RWPE2 (cell line): ENCODE measurements around the gene ADCY2.

Source experiments
- ATAC-seq: fragments of 200-7000 bp; cut with Tn5 transposase; 3 replicates; pipeline ENCODE4 v1.9.1; 2021; ENCODE audit warnings: low read depth
- DNase-seq: peaks from one replicate; pipeline ENCODE4 v3.0.0-alpha.2; 2020; ENCODE audit warnings: low spot score
- H3K27ac ChIP-seq: fragments of 450-650 bp; 2 replicates; pipeline ENCODE4 v1.5.1; 2017; ENCODE audit warnings: mild to moderate bottlenecking; ENCODE audit not compliant: poor library complexity, severe bottlenecking
- H3K27me3 ChIP-seq: fragments of 250-450 bp; sonication (Bioruptor Pico); 2 replicates; pipeline ENCODE4 v1.5.1; 2021; ENCODE audit warnings: mild to moderate bottlenecking, moderate library complexity; ENCODE audit not compliant: insufficient read depth, poor library complexity, severe bottlenecking
- H3K36me3 ChIP-seq: fragments of 250-450 bp; sonication (Bioruptor Pico); 2 replicates; pipeline ENCODE4 v1.5.1; 2020; ENCODE audit warnings: low read depth, mild to moderate bottlenecking, moderate library complexity
- H3K4me1 ChIP-seq: fragments of 250-450 bp; sonication (Bioruptor Pico); 2 replicates; pipeline ENCODE4 v1.5.1; 2021; ENCODE audit warnings: mild to moderate bottlenecking, moderate library complexity; ENCODE audit not compliant: insufficient read depth, poor library complexity, severe bottlenecking
- H3K4me3 ChIP-seq: fragments of 250-450 bp; sonication (Bioruptor Pico); 2 replicates; pipeline ENCODE4 v1.5.1; 2021; ENCODE audit warnings: mild to moderate bottlenecking, moderate library complexity; ENCODE audit not compliant: severe bottlenecking
- H3K9me3 ChIP-seq: fragments of 250-450 bp; sonication (Bioruptor Pico); 2 replicates; pipeline ENCODE4 v1.5.1; 2021; ENCODE audit warnings: mild to moderate bottlenecking, moderate library complexity; ENCODE audit not compliant: severe bottlenecking
- TF ChIP-seq, protein P1 (sequence below): fragments of 450-650 bp; IDR thresholded peaks from one replicate; pipeline ENCODE4 v1.5.1; 2017; ENCODE audit warnings: mild to moderate bottlenecking, moderate library complexity; ENCODE audit not compliant: poor library complexity, severe bottlenecking

ADCY2 gene

DNA sequence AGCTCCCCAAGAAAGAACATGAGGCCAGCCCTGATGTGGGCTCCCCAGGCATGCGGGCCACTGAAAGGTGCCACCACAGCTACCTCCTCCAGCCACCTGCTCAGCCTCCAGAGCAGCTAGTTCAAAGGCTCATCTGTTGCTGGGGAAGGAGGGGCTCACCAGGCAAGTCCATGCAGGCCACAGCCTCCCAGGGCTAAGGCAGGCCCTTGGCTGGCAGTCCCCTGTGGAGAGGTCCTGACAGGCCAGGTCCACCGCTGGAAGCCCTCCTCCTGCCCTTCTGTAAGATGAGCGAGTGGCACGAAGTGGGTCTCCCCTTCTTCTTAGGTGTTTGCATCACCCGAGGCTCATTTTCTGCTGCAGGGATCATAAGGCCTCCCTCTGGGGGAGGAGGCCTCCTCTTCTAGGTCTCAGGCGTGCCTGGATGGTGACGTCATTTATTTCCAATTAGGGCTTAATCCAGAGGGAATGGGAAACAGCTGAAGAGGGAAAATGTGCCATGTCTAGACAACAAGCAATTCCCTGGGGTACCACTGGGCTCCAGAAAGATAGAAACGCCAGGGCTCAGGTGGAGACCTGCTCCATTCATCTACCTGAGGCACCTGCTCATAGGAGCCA lies 363.4 kb downstream of the ADCY2 start:
- no peaks in the 10 kb centered on the region for H3K36me3 ChIP-seq
- no peaks in the 10 kb centered on the region for H3K9me3 ChIP-seq
- TF ChIP-seq, protein P1, sequence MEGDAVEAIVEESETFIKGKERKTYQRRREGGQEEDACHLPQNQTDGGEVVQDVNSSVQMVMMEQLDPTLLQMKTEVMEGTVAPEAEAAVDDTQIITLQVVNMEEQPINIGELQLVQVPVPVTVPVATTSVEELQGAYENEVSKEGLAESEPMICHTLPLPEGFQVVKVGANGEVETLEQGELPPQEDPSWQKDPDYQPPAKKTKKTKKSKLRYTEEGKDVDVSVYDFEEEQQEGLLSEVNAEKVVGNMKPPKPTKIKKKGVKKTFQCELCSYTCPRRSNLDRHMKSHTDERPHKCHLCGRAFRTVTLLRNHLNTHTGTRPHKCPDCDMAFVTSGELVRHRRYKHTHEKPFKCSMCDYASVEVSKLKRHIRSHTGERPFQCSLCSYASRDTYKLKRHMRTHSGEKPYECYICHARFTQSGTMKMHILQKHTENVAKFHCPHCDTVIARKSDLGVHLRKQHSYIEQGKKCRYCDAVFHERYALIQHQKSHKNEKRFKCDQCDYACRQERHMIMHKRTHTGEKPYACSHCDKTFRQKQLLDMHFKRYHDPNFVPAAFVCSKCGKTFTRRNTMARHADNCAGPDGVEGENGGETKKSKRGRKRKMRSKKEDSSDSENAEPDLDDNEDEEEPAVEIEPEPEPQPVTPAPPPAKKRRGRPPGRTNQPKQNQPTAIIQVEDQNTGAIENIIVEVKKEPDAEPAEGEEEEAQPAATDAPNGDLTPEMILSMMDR = no peak
- no peak overlapping the region for H3K4me3 ChIP-seq
- peaks cover 2% of the 10 kb centered on the region for H3K27me3 ChIP-seq
- no peak overlapping the region for H3K27ac ChIP-seq
- H3K4me1 ChIP-seq = no peaks in the 10 kb centered on the region
- ATAC-seq (0 out of 3 replicates have a peak, but pooled peaks have one; percentile 8), DNase-seq (no peak)

DNA sequence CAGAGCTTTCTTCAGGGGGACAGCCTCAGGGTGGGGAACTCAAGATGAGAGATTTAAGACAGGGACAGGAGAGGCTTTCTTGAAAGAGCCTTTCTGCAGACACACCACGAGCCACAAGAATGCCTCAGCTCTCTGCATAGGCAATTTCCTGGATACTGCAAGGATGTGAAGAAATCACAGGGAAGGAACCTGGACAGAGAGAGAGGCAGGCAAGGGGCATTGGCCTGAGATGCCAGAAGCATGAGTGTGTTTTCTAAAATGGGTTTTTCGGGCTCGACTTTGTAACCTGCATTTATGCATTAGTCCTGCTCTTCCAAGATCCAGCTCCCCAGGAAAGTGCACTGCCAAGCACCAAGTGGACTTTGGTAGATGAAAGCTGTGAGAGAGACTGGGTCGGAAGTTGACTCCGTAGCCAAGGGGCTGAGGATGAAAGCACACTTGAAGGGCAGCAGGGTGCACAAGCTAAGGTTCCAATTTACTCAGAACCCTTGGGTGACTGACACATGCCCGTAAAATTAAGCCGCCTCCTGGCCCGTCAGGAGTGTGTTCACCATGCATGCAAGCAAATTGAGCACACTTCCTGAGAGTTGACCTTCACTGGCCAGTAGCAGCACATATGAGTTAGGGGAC lies 364.1 kb downstream of the ADCY2 start:
- no peaks in the 10 kb centered on the region for H3K9me3 ChIP-seq
- DNase-seq (no peak), ATAC-seq (no peak)
- no peak overlapping the region for H3K27ac ChIP-seq
- H3K36me3 ChIP-seq = no peaks in the 10 kb centered on the region
- TF ChIP-seq, protein P1 = no peak
- no peaks in the 10 kb centered on the region for H3K4me1 ChIP-seq
- H3K27me3 ChIP-seq = no peaks in the 10 kb centered on the region
- H3K4me3 ChIP-seq = no peak overlapping the region

DNA sequence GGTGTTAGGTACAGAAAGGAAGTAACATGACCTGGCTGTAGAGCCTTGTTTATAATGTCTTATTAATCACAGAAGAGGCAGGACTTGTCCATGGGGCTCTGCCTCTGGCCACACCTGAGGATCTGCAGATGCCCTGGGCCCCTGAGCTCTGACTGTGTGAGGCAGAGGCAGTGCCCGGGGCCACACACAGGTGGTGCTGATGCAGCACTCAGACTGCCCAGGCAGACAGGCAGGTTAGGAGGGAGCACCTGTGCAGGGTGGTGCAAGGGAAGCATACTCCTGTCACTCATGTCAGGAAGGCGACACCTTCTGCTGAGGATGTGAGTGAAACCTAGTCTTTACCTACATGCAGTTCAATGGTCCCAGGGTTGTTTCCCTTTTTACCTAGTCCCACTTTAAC lies 366.3 kb downstream of the ADCY2 start:
- DNase-seq (no peak), ATAC-seq (peak; percentile 32)
- no peaks in the 10 kb centered on the region for H3K27me3 ChIP-seq
- no peak overlapping the region for H3K27ac ChIP-seq
- H3K4me3 ChIP-seq = no peak overlapping the region
- H3K36me3 ChIP-seq = no peaks in the 10 kb centered on the region
- TF ChIP-seq, protein P1 = no peak
- H3K4me1 ChIP-seq = no peaks in the 10 kb centered on the region
- no peaks in the 10 kb centered on the region for H3K9me3 ChIP-seq

DNA sequence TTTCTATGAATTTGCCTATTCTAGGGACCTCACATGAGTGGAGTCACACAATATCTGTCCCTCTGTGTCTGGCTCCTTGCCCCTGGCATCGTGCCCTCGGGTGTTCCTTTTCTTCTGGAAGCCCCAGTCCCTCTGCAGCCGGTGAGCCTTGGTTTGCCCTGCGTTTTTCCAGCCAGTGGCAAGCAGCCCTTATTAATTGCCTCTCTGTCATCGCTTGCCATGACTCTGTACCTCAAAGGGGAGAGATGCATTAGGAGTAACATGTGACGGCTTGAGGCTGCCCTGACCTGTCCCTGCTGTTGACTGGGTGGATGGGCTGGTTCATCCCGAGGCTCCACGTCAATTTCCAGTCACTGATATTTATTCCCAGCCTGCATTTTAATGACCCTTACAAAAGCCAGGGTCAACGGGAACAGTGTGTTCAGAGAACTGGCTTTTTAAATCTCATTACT lies 367.7 kb downstream of the ADCY2 start:
- peak; percentile 36; the same call in 1 of the 3 replicates for ATAC-seq
- no peaks in the 10 kb centered on the region for H3K4me1 ChIP-seq
- no peak overlapping the region for H3K27ac ChIP-seq
- no peak overlapping the region for H3K4me3 ChIP-seq
- TF ChIP-seq, protein P1 = no peak
- no peaks in the 10 kb centered on the region for H3K36me3 ChIP-seq
- H3K27me3 ChIP-seq = no peaks in the 10 kb centered on the region
- no peaks in the 10 kb centered on the region for H3K9me3 ChIP-seq
- no peak for DNase-seq

DNA sequence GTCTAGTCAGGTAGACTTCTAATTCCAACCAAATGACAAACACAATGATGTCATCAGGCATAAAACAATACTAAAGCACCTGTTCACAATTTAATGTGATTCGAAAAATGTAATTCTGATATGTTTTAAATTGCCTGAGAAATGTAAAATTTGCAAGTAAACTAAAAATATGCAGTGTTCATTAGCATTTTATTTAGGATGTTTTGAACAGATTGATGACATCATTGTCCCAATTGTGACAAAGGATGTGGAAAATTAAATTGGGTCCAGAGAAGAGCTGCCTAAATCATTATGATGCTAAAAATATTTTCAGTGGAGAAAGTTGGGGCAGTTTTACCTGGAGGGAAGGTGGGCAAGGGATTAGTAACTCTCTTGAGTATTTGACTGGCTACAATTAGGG lies 368.5 kb downstream of the ADCY2 start:
- Histone ChIP-seq H3K27me3 (no peaks in the 10 kb centered on the region), H3K9me3 (no peaks in the 10 kb centered on the region), H3K36me3 (no peaks in the 10 kb centered on the region), H3K4me3 (no peak overlapping the region), H3K27ac (no peak overlapping the region), H3K4me1 (no peaks in the 10 kb centered on the region)
- no peak for ATAC-seq
- TF ChIP-seq, protein P1 = no peak
- no peak for DNase-seq
